HepG2 (cell line): ENCODE results near the gene CTF1. TPM values are rescaled to one million over a fixed set of nuclear protein-coding genes. Genes with fewer than 3 reads are reported as not detected.

Experiments
- CEBPG ChIP-seq: IDR thresholded peaks from 2 replicates; pipeline ENCODE4 v1.6.1; 2016
- ETS1 ChIP-seq: sonication (generic); formaldehyde crosslinking; IDR thresholded peaks from 2 replicates; pipeline ENCODE4 v1.4.0; 2020; ENCODE audit warnings: missing genetic modification reagents
- HNRNPL ChIP-seq: fragments of 200-400 bp; formaldehyde crosslinking; IDR thresholded peaks from 2 replicates; pipeline ENCODE4 v1.6.1; 2017; ENCODE audit warnings: mild to moderate bottlenecking, low read depth, low read length
- PRPF4 ChIP-seq: fragments of 200-400 bp; formaldehyde crosslinking; IDR thresholded peaks from 2 replicates; pipeline ENCODE4 v1.6.1; 2016; ENCODE audit warnings: low read length, low read depth; ENCODE audit not compliant: poor library complexity, severe bottlenecking
- SIX4 ChIP-seq: sonication (generic); formaldehyde crosslinking; IDR thresholded peaks from 2 replicates; pipeline ENCODE4 v1.4.0; 2020; ENCODE audit warnings: missing genetic modification reagents
- THAP9 ChIP-seq: sonication (generic); formaldehyde crosslinking; IDR thresholded peaks from 2 replicates; pipeline ENCODE4; 2020; ENCODE audit warnings: missing genetic modification reagents, mild to moderate bottlenecking, borderline replicate concordance
- ZNF180 ChIP-seq: sonication (generic); formaldehyde crosslinking; IDR thresholded peaks from 2 replicates; pipeline ENCODE4 v1.4.0; 2020; ENCODE audit warnings: low read depth, missing genetic modification reagents, borderline replicate concordance
- ZNF20 ChIP-seq: sonication (generic); formaldehyde crosslinking; IDR thresholded peaks from 2 replicates; pipeline ENCODE4 v1.4.0; 2020; ENCODE audit warnings: mild to moderate bottlenecking, moderate library complexity, missing genetic modification reagents
- ZNF432 ChIP-seq: sonication (generic); formaldehyde crosslinking; IDR thresholded peaks from 2 replicates; pipeline ENCODE4 v1.5.0; 2020; ENCODE audit warnings: missing genetic modification reagents, mild to moderate bottlenecking, borderline replicate concordance
- ZNF678 ChIP-seq: sonication (generic); formaldehyde crosslinking; IDR thresholded peaks from 2 replicates; pipeline ENCODE4 v1.4.0; 2020; ENCODE audit warnings: mild to moderate bottlenecking, missing genetic modification reagents
- polyA plus RNA-seq, 8 experiments: library from polyadenylated mRNA; depleted of rRNA in 3 of 8; stranded (reverse) in 7 of 8; unstranded in 1 of 8; fragments of >200 nt; fragmentation: Illumina TruSeq in 4 of 8; extraction: Trizol in 4 of 8; gene quantifications; 2 replicates each; pipeline versions ENCODE4 v1.2.1 to v1.2.3, GENCODE V29; 2011 to 2016; ENCODE audit warnings: low read depth in 4 of 8, missing spikeins in 1 of 8, mixed read lengths in 1 of 8; ENCODE audit not compliant: insufficient read depth in 1 of 8
- total RNA-seq, 5 experiments: library from RNA; depleted of rRNA; stranded (reverse); fragments of >200 nt; fragmentation: Illumina TruSeq; extraction: Trizol; gene quantifications; 2 replicates each; pipeline ENCODE4 v1.2.3, GENCODE V29; 2016; ENCODE audit warnings: low read depth in 1 of 5

The CTF1 gene
- total and polyA plus RNA-seq, 2 of the 13 experiments (the other 11 are each of a cell fraction or from before 2014, with no cell fraction given), result 0.13 to 1.8 TPM

GRCh38 chr16:30931068-30931650, 34.7 kb downstream of the CTF1 start (continued):
- TF ChIP-seq THAP9 (CRISPR knock-in tag) (no peak), ZNF20 (CRISPR knock-in tag) (no peak), ETS1 (no peak), SIX4 (CRISPR knock-in tag) (no peak), CEBPG (CRISPR knock-in tag) (no peak), PRPF4 (no peak), HNRNPL (no peak), ZNF180 (CRISPR knock-in tag) (no peak), ZNF678 (CRISPR knock-in tag) (no peak), ZNF432 (CRISPR knock-in tag) (no peak)
